Duodenal mucosa (tissue), 2 donors: Measurements from ENCODE around the gene WNK4.

ENCODE experiments used
- H3K27ac ChIP-seq: one replicate; pipeline ENCODE4 v1.7.0; 2013; ENCODE audit warnings: low read depth, low read length
- H3K27me3 ChIP-seq, 2 donors: one replicate each; pipeline ENCODE4 v1.7.0; 2013; ENCODE audit warnings: low read length in 2 of 2, control low read depth in 1 of 2; ENCODE audit not compliant: insufficient read depth in 2 of 2, control insufficient read depth in 1 of 2
- H3K36me3 ChIP-seq, 2 donors: one replicate each; pipeline ENCODE4 v1.7.0; 2013; ENCODE audit warnings: low read length in 2 of 2, control low read depth in 1 of 2; ENCODE audit not compliant: insufficient read depth in 2 of 2, control insufficient read depth in 1 of 2
- H3K4me1 ChIP-seq, 2 donors: one replicate each; pipeline ENCODE4 v1.7.0; 2013; ENCODE audit warnings: low read length in 2 of 2, control low read depth in 1 of 2; ENCODE audit not compliant: insufficient read depth in 2 of 2, control insufficient read depth in 1 of 2
- H3K4me3 ChIP-seq, 2 donors: one replicate each; pipeline ENCODE4 v1.7.0; 2013; ENCODE audit warnings: low read length in 2 of 2, low read depth in 1 of 2
- H3K9ac ChIP-seq, 2 donors: one replicate each; pipeline ENCODE4 v1.7.0; 2013; ENCODE audit warnings: low read length in 2 of 2, low read depth in 1 of 2
- H3K9me3 ChIP-seq, 2 donors: one replicate each; pipeline ENCODE4 v1.7.0; 2013; ENCODE audit warnings: low read length in 2 of 2, control low read depth in 1 of 2; ENCODE audit not compliant: control insufficient read depth in 1 of 2

The WNK4 gene

DNA sequence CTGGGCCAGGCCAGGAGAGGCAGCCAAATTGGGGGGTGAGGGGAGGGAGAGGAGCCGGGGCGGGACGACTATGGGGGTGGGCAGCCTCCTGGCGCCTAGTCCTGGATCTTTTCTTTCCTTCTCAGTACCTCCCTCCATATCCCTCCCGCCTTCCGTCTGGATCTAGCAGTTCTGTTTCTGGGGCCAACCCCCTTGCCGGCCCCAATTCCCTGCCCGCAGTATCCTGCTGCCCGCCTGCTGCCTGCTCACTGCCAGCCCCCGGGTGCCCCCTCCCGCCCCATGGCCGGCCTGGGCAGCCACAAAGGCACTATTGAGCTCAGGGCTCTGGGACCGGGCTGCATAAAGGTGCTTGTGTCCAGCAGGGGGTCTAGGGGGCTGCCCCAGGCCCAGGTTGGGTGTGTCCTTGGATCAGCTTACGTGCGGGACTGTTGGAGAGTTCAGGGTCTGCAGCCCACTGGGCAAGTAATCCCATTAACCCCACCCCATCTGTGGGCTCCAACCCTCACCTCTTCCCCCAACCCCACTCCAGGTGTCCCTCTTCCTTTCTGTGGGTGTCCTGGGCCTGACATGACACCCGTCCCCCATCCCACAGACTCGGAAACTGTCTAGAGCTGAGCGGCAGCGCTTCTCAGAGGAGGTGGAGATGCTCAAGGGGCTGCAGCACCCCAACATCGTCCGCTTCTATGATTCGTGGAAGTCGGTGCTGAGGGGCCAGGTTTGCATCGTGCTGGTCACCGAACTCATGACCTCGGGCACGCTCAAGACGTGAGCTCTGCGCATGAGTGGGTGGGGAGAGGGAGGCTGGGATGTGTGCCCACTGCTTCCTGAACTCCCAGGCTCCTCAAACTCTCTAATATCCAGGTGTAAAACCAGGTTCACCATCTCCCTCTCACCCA is 2.0 kb downstream of the WNK4 start:
- Histone ChIP-seq H3K27ac (no peak overlapping the region), H3K4me1 (peaks cover 16 to 18% of the 10 kb centered on the region in 2 donors), H3K4me3 (peak overlapping the region; percentile 57 to 58), H3K36me3 (peaks cover 11 to 20% of the 10 kb centered on the region in 2 donors), H3K27me3 (peaks cover 31 to 33% of the 10 kb centered on the region in 2 donors), H3K9me3 (no peaks in the 10 kb centered on the region), H3K9ac (peak overlapping the region in 1 of 2 donors; percentile 22)

- peaks cover 16 to 18% of the 10 kb centered on the region in 2 donors for H3K4me1 ChIP-seq
- no peak overlapping the region for H3K27ac ChIP-seq
- peaks cover 10 to 12% of the 10 kb centered on the region in 2 donors for H3K36me3 ChIP-seq
- peak overlapping the region in 1 of 2 donors; percentile 5 for H3K4me3 ChIP-seq
- no peak overlapping the region for H3K9ac ChIP-seq
- H3K9me3 ChIP-seq, result no peaks in the 10 kb centered on the region
- peaks cover 31 to 33% of the 10 kb centered on the region in 2 donors for H3K27me3 ChIP-seq
These were observed 2.8 kb downstream of the WNK4 start for GRCh38 chr17:42783062-42783790.

- H3K9ac ChIP-seq, result no peak overlapping the region
- no peak overlapping the region for H3K4me3 ChIP-seq
- H3K27ac ChIP-seq, result no peak overlapping the region
- no peaks in the 10 kb centered on the region for H3K9me3 ChIP-seq
- H3K36me3 ChIP-seq, result peaks cover 5 to 6% of the 10 kb centered on the region in 2 donors
- H3K4me1 ChIP-seq, result peaks cover 16 to 18% of the 10 kb centered on the region in 2 donors
- H3K27me3 ChIP-seq, result peaks cover 31 to 33% of the 10 kb centered on the region in 2 donors
These were observed 3.4 kb downstream of the WNK4 start for GRCh38 chr17:42783791-42784138.

DNA sequence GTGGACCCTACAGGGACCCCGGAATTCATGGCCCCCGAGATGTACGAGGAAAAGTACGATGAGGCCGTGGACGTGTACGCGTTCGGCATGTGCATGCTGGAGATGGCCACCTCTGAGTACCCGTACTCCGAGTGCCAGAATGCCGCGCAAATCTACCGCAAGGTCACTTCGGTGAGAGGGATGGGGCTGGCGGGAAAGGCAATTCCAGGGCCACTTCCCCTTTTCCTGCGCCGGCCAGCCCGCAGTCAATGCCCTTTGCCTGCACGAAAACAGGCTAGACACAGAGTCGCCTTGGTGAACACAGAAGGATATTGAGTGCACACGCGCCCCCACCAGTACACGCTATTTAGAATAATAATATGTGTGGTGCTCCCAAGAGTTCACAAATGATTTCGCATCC is 4.0 kb downstream of the WNK4 start:
- peaks cover 16 to 18% of the 10 kb centered on the region in 2 donors for H3K4me1 ChIP-seq
- H3K9ac ChIP-seq, result no peak overlapping the region
- no peak overlapping the region for H3K27ac ChIP-seq
- peaks cover 0 to 2% of the 10 kb centered on the region in 2 donors for H3K36me3 ChIP-seq
- H3K27me3 ChIP-seq, result peaks cover 31 to 33% of the 10 kb centered on the region in 2 donors
- no peak overlapping the region for H3K4me3 ChIP-seq
- H3K9me3 ChIP-seq, result no peaks in the 10 kb centered on the region

DNA sequence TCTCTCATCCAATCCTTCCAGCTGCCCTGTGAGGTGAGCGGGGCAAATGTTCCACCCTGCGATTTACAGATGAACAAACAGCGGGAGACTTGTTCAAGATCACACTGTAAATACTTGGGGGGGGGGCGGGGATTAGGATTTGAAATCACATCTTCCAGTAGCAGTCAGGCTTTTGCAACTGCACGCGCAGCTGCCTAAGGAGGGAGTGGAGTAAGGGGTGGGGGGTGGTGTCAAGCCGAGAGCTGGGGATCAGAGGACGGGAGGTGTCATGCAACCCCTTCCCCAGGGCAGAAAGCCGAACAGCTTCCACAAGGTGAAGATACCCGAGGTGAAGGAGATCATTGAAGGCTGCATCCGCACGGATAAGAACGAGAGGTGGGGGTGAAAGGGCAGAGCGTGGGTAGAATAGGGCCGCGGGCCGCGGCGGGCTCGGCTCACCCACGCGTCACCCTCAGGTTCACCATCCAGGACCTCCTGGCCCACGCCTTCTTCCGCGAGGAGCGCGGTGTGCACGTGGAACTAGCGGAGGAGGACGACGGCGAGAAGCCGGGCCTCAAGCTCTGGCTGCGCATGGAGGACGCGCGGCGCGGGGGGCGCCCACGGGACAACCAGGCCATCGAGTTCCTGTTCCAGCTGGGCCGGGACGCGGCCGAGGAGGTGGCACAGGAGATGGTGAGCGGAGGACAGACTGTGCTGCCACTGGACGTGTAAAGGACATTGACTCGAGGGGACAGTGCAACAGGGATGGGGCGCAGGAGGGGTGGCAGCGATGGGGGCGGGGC is 4.6 kb downstream of the WNK4 start:
- Histone ChIP-seq H3K36me3 (no peaks in the 10 kb centered on the region), H3K27me3 (peaks cover 31 to 33% of the 10 kb centered on the region in 2 donors), H3K27ac (no peak overlapping the region), H3K4me3 (no peak overlapping the region), H3K9ac (no peak overlapping the region), H3K9me3 (no peaks in the 10 kb centered on the region), H3K4me1 (peaks cover 10 to 12% of the 10 kb centered on the region in 2 donors)

- H3K27me3 ChIP-seq, result peaks cover 21 to 22% of the 10 kb centered on the region in 2 donors
These were observed 6.9 kb downstream of the WNK4 start for GRCh38 chr17:42787266-42787665.

GRCh38 chr17:42791948-42792347 is 11.5 kb downstream of the WNK4 start:
- Histone ChIP-seq H3K9me3 (no peaks in the 10 kb centered on the region), H3K9ac (no peak overlapping the region)

More at GRCh38 chr17:42787266-42787665, 6.9 kb downstream of the WNK4 start:
- H3K9me3 ChIP-seq, result no peaks in the 10 kb centered on the region
- no peak overlapping the region for H3K4me3 ChIP-seq
- no peaks in the 10 kb centered on the region for H3K36me3 ChIP-seq
- H3K4me1 ChIP-seq, result peaks cover 8 to 9% of the 10 kb centered on the region in 2 donors
- H3K9ac ChIP-seq, result no peak overlapping the region
- H3K27ac ChIP-seq, result no peak overlapping the region

DNA sequence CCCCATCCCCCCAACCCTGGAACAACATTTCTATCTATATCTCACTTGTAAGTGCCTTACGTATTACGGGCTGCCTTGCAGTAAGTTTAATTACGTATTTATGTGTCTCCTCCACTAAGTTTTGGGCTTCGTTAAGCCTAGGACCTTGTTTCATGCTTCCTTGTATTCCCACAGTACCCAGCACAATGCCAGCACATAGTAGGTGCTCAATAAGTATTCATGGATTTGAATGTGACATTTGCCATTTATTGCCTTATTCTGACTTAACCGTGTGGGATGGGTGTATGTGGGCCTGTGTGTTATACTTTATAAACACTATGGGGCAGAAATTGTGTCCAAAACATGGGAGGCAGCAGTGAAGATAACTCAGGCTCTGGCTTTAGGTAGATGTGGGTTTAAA is 12.1 kb downstream of the WNK4 start:
- Histone ChIP-seq H3K4me3 (no peak overlapping the region), H3K27ac (no peak overlapping the region), H3K4me1 (peaks cover 20 to 22% of the 10 kb centered on the region in 2 donors), H3K36me3 (peaks cover 7 to 10% of the 10 kb centered on the region in 2 donors), H3K9ac (no peak overlapping the region), H3K9me3 (no peaks in the 10 kb centered on the region), H3K27me3 (no peaks in the 10 kb centered on the region)

More at GRCh38 chr17:42791948-42792347, 11.5 kb downstream of the WNK4 start:
- no peak overlapping the region for H3K4me3 ChIP-seq
- H3K27ac ChIP-seq, result no peak overlapping the region
- H3K36me3 ChIP-seq, result peaks cover 6 to 10% of the 10 kb centered on the region in 2 donors
- H3K27me3 ChIP-seq, result no peaks in the 10 kb centered on the region
- H3K4me1 ChIP-seq, result peaks cover 16% of the 10 kb centered on the region in 2 donors

- Histone ChIP-seq H3K9me3 (no peaks in the 10 kb centered on the region), H3K4me1 (peaks cover 20 to 29% of the 10 kb centered on the region in 2 donors), H3K36me3 (peaks cover 7 to 10% of the 10 kb centered on the region in 2 donors), H3K27ac (no peak overlapping the region), H3K9ac (peak overlapping the region in 1 of 2 donors; percentile 14), H3K27me3 (no peaks in the 10 kb centered on the region), H3K4me3 (no peak overlapping the region)
These were observed 14.7 kb downstream of the WNK4 start for GRCh38 chr17:42795061-42795460.
